Activated gamma-delta T cell treated with Interleukin-2 at 50 U/mL for 16 hours (primary cell): Measurements from ENCODE around the gene MARVELD2.

Source experiments
- DNase-seq: peaks from one replicate; pipeline ENCODE4 v3.0.0-alpha.2; 2020

MARVELD2 gene

GRCh38 chr5:69493396-69494133 is 78.6 kb downstream of the MARVELD2 start:
- DNase-seq: no peak
